HEK293T (cell line): Measurements from ENCODE around the gene C1orf105.

Experiments
- FOXA1 ChIP-seq: fragments of 450-650 bp; IDR thresholded peaks from 2 replicates; pipeline ENCODE4 v1.6.1; 2016; ENCODE audit warnings: mild to moderate bottlenecking
- SP1 ChIP-seq: fragments of 450-650 bp; IDR thresholded peaks from 2 replicates; pipeline ENCODE4 v1.6.1; 2017
- ZNF384 ChIP-seq: fragments of 450-650 bp; IDR thresholded peaks from 2 replicates; pipeline ENCODE4 v1.6.1; 2016

DNA sequence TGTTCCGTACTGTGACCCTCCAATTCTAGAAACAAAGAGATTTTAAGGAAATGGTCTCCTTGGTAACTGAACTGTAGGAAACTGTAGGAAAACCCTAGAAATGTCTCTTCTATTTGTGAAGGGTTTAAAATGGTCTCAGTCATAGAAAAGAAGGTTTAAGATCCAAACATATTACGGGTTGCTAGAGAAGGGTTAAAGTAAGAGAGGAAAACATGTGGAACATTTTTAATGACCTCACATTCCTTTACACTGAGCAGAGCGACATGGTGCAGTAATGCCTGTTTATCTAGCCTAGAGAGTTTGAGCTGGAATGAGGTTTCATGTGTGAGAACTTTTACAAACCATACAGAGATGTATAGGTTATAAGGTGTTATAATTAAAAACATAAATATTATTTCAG lies 36.9 kb upstream of the C1orf105 start:
- no peak for TF ChIP-seq FOXA1
- no peak for TF ChIP-seq SP1
- no peak for TF ChIP-seq ZNF384
